ENCODE measurements around the gene RPH3AL. TPM values are rescaled to one million over a fixed set of nuclear protein-coding genes. Genes with fewer than 3 reads are reported as not detected.

RPH3AL gene
- total and polyA plus RNA-seq, 7 donors, result 3.7 to 18.5 (median 9.7) TPM

- intact Hi-C loops (cut with DNase I), result no loop called here
- 88 to 89% (median 89%) methylated on average over 5 of the region's 5 CpGs for WGBS, 3 donors
- Histone ChIP-seq H3K27me3 (ENCODE audit: insufficient read depth in 3 of 3, low read length in 2 of 3) (peaks cover 0 to 1% (median 0%) of the 10 kb centered on the region in 3 donors), H3K36me3 (ENCODE audit: insufficient read depth in 1 of 2, low read depth in 1 of 2) (no peaks in the 10 kb centered on the region), H3K27ac (no peak overlapping the region), H3K9me3 (no peaks in the 10 kb centered on the region), H3K4me3 (no peak overlapping the region), H3K4me1 (peaks cover 4% of the 10 kb centered on the region)
- ATAC-seq, result no peak
- no peak for TF ChIP-seq CTCF (IDR thresholded peaks at IDR 0.05)
- no peak for DNase-seq
Measured at GRCh38 chr17:347309-347899, 5.2 kb downstream of the RPH3AL start.

DNA sequence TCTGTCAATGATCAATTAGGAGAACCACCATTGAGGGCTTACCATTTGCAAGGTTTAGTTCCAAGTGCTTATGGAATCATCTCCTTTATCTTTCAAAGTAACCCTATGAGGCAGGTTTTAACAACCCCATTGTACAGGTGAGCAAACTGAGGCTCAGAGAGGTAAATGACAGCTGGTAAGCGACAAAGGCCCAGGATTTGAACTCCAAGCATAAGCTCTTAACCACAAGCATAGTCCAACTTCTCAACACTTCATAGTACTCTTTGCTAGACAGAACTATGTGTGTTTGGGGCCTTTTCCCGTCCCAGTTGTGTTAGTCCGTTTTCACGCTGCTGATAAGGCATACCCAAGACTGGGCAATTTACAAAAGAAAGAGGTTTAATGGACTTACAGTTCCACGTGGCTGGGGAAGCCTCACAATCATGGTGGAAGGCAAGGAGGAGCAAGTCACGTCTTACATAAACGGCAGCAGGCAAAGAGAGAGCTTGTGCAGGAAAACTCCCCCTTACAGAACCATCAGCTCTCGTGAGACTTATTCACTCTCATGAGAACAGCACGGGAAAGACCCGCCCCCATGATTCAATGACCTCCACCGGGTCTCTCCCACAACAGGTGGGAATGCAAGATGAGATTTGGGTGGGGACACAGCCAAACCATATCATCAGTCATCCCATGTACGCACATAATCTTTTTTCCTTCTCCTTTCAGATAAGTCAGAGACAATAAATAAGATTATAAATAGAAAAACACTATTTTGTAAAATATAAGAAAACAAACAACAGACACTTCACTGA, 6.4 kb downstream of the RPH3AL start:
- Histone ChIP-seq H3K36me3 (ENCODE audit: insufficient read depth in 1 of 2, low read depth in 1 of 2) (no peaks in the 10 kb centered on the region), H3K9me3 (no peaks in the 10 kb centered on the region), H3K27me3 (ENCODE audit: insufficient read depth in 3 of 3, low read length in 2 of 3) (peaks cover 0 to 1% (median 0%) of the 10 kb centered on the region in 3 donors), H3K4me3 (no peak overlapping the region), H3K4me1 (peaks cover 3% of the 10 kb centered on the region), H3K27ac (no peak overlapping the region)
- TF ChIP-seq CTCF (IDR thresholded peaks at IDR 0.05), result no peak
- ATAC-seq (no peak), DNase-seq (no peak)
- 66 to 68% (median 67%) methylated on average over 12 of the region's 12 CpGs for WGBS, 3 donors
- intact Hi-C loops (cut with DNase I), result no loop called here

GRCh38 chr17:345261-345660, 7.3 kb downstream of the RPH3AL start:
- TF ChIP-seq CTCF (IDR thresholded peaks at IDR 0.05), result no peak
- Histone ChIP-seq H3K27me3 (ENCODE audit: insufficient read depth in 3 of 3, low read length in 2 of 3) (peaks cover 0 to 1% (median 0%) of the 10 kb centered on the region in 3 donors), H3K27ac (no peak overlapping the region), H3K36me3 (ENCODE audit: insufficient read depth in 1 of 2, low read depth in 1 of 2) (no peaks in the 10 kb centered on the region), H3K9me3 (no peaks in the 10 kb centered on the region), H3K4me1 (peaks cover 3% of the 10 kb centered on the region), H3K4me3 (no peak overlapping the region)
- DNase-seq (no peak), ATAC-seq (no peak)
- 84 to 90% (median 89%) methylated on average over 5 of the region's 5 CpGs for WGBS, 3 donors
- intact Hi-C loops (cut with DNase I), result no loop called here

- intact Hi-C loops (cut with DNase I), result no loop called here
- DNase-seq, result no peak
- Histone ChIP-seq H3K27me3 (ENCODE audit: insufficient read depth in 3 of 3, low read length in 2 of 3) (peaks cover 0 to 1% (median 0%) of the 10 kb centered on the region in 3 donors), H3K4me1 (no peaks in the 10 kb centered on the region), H3K36me3 (ENCODE audit: insufficient read depth in 1 of 2, low read depth in 1 of 2) (no peaks in the 10 kb centered on the region), H3K27ac (no peak overlapping the region), H3K9me3 (no peaks in the 10 kb centered on the region), H3K4me3 (no peak overlapping the region)
- WGBS, 3 donors, result 95 to 99% (median 98%) methylated on average over 5 of the region's 5 CpGs
- no peak for TF ChIP-seq CTCF (IDR thresholded peaks at IDR 0.05)
- no peak for ATAC-seq
Measured at GRCh38 chr17:343875-344752, 8.5 kb downstream of the RPH3AL start.

Data from psoas muscle (tissue), 8 donors.